Endodermal cell (in vitro differentiated cells): ENCODE measurements around the gene ELP2. TPM values are rescaled to one million over a fixed set of nuclear protein-coding genes. Genes with fewer than 3 reads are reported as not detected.

ENCODE experiments used
- DNase-seq: peaks from one replicate; pipeline ENCODE4 v3.0.0-alpha.2; 2017
- H3K27ac ChIP-seq: 2 replicates; pipeline ENCODE4 v1.5.1; 2013; ENCODE audit warnings: mild to moderate bottlenecking, low read depth, low read length, moderate library complexity
- H3K27me3 ChIP-seq: 2 replicates; pipeline ENCODE4 v1.6.1; 2013; ENCODE audit warnings: mild to moderate bottlenecking, low read length, moderate library complexity; ENCODE audit not compliant: insufficient read depth, control insufficient read depth, poor library complexity, severe bottlenecking
- H3K36me3 ChIP-seq: 2 replicates; pipeline ENCODE4 v1.7.0; 2013; ENCODE audit warnings: mild to moderate bottlenecking, low read length, moderate library complexity; ENCODE audit not compliant: control insufficient read depth, insufficient read depth
- H3K4me1 ChIP-seq: one replicate; pipeline ENCODE4 v1.7.0; 2013; ENCODE audit warnings: low read length; ENCODE audit not compliant: control insufficient read depth, insufficient read depth
- H3K4me3 ChIP-seq: 2 replicates; pipeline ENCODE4 v1.5.1; 2013; ENCODE audit warnings: mild to moderate bottlenecking, low read length, moderate library complexity
- H3K9ac ChIP-seq: 2 replicates; pipeline ENCODE4 v1.6.1; 2013; ENCODE audit warnings: mild to moderate bottlenecking, low read length, moderate library complexity; ENCODE audit not compliant: poor library complexity, severe bottlenecking; ENCODE audit errors: extremely low read depth
- H3K9me3 ChIP-seq: 2 replicates; pipeline ENCODE4 v1.6.1; 2013; ENCODE audit warnings: mild to moderate bottlenecking, low read length, moderate library complexity; ENCODE audit not compliant: control insufficient read depth
- H3K27ac Mint-ChIP-seq: 2 replicates; pipeline ENCODE4 v1.8.0; 2020; ENCODE audit warnings: mixed read lengths
- H3K27me3 Mint-ChIP-seq: 2 replicates; pipeline ENCODE4 v1.8.0; 2021; ENCODE audit warnings: mild to moderate bottlenecking, mixed read lengths; ENCODE audit not compliant: insufficient read depth
- H3K36me3 Mint-ChIP-seq: 2 replicates; pipeline ENCODE4 v1.8.0; 2020; ENCODE audit warnings: low read depth, mixed read lengths
- H3K4me1 Mint-ChIP-seq: 2 replicates; pipeline ENCODE4 v1.8.0; 2020; ENCODE audit warnings: mixed read lengths
- H3K4me3 Mint-ChIP-seq: 2 replicates; pipeline ENCODE4 v1.8.0; 2020; ENCODE audit warnings: mild to moderate bottlenecking, moderate library complexity, mixed read lengths
- H3K9me3 Mint-ChIP-seq: 2 replicates; pipeline ENCODE4 v1.8.0; 2020; ENCODE audit warnings: mild to moderate bottlenecking, mixed read lengths
- WGBS, 2 experiments: methylation state at CpG; one replicate each; pipeline versions ENCODE4 v1.1.5 to v1.1.7; 2013; ENCODE audit warnings: missing lambda C conversion rate in 2 of 2, mixed read lengths in 1 of 2; ENCODE audit not compliant: insufficient coverage in 1 of 2, insufficient read length in 1 of 2; 5-methylcytosine and 5-hydroxymethylcytosine counted together
- total RNA-seq, 2 donors: library from RNA; stranded (reverse); fragmentation: NEBNext Ultra II Directional in 1 of 2; extraction: Animal tissue kit (Norgen Biotek cat#: 25700) in 1 of 2; gene quantifications; 2 replicates in 1 of 2; 3 replicates in 1 of 2; pipeline ENCODE4 v1.2.1, GENCODE V29; 2021
- TF ChIP-seq, protein P1 (sequence below): fragments of 200-600 bp; sonication (generic); conservative IDR thresholded peaks from 2 replicates; pipeline ENCODE4 v1.5.0; 2021; ENCODE audit warnings: antibody characterized with exemption, mild to moderate bottlenecking

The ELP2 gene
- total RNA-seq, 2 donors from 2014 or later: 125 to 129 TPM

DNA sequence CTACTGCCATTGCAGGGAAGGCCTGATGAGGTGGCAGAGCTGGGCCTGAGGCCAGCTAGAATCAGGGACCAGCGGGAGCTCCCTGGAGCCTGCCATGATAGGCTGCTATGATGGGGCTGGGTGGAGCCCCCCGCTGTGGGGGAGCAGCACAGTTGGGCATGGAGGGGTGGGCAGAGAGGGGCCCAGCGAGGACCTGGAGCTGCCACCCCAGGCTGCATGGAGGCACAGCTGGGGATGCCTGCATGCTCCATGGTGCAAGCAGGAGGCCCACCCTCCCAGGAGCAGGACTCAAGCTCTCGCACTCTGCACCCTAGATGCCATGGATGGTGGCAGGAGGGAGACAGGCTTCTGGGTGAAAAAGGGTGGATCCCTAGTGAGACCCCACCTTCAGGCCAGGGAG, 44.5 kb upstream of the ELP2 start:
- Histone ChIP-seq H3K27ac (no peak overlapping the region), H3K27me3 (no peaks in the 10 kb centered on the region), H3K4me3 (no peak overlapping the region), H3K9ac (no peak overlapping the region), H3K9me3 (peaks cover 14% of the 10 kb centered on the region), H3K36me3 (no peaks in the 10 kb centered on the region), H3K4me1 (no peaks in the 10 kb centered on the region)
- Mint-ChIP-seq H3K9me3 (peaks cover 21% of the 10 kb centered on the region), H3K4me3 (no peak overlapping the region), H3K4me1 (no peaks in the 10 kb centered on the region), H3K36me3 (no peaks in the 10 kb centered on the region), H3K27ac (no peak overlapping the region), H3K27me3 (peaks cover 2% of the 10 kb centered on the region)
- DNase-seq: no peak
- 76% methylated on average over 4 of the region's 4 CpGs; no CpG with 5 or more reads in 1 of the 2 experiments for WGBS, 2 experiments
- TF ChIP-seq, protein P1, sequence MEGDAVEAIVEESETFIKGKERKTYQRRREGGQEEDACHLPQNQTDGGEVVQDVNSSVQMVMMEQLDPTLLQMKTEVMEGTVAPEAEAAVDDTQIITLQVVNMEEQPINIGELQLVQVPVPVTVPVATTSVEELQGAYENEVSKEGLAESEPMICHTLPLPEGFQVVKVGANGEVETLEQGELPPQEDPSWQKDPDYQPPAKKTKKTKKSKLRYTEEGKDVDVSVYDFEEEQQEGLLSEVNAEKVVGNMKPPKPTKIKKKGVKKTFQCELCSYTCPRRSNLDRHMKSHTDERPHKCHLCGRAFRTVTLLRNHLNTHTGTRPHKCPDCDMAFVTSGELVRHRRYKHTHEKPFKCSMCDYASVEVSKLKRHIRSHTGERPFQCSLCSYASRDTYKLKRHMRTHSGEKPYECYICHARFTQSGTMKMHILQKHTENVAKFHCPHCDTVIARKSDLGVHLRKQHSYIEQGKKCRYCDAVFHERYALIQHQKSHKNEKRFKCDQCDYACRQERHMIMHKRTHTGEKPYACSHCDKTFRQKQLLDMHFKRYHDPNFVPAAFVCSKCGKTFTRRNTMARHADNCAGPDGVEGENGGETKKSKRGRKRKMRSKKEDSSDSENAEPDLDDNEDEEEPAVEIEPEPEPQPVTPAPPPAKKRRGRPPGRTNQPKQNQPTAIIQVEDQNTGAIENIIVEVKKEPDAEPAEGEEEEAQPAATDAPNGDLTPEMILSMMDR: no peak

DNA sequence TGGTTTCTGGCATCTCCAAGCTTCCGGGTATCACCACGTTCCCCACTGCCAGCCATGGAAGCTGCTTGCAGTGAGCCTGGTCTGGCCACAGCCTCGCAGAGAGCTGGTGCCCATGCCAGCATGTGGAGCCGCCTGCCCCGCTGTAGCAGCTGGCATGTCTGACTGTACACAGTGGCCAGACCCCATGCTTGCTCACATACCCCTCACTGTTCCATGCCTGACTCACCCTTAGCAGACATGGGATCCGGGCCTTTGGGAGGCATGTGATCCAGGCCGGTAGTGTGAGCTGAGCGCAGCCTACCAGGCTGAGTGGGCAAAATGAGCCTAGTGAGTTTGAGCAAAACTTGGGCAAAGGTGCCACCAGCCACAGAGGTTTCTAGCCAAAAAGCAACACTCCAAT, 43.5 kb upstream of the ELP2 start:
- H3K4me1 ChIP-seq: no peaks in the 10 kb centered on the region
- H3K4me3 Mint-ChIP-seq: no peak overlapping the region
- H3K4me1 Mint-ChIP-seq: no peaks in the 10 kb centered on the region
- DNase-seq: no peak
- H3K9me3 Mint-ChIP-seq: peaks cover 12% of the 10 kb centered on the region
- 82 to 88% methylated on average over 3 to 8 of the region's 8 CpGs for WGBS, 2 experiments
- no peaks in the 10 kb centered on the region for H3K27me3 ChIP-seq
- no peak overlapping the region for H3K27ac Mint-ChIP-seq
- TF ChIP-seq, protein P1: no peak
- no peak overlapping the region for H3K4me3 ChIP-seq
- peaks cover 4% of the 10 kb centered on the region for H3K9me3 ChIP-seq
- H3K27ac ChIP-seq: no peak overlapping the region
- H3K36me3 Mint-ChIP-seq: no peaks in the 10 kb centered on the region
- no peak overlapping the region for H3K9ac ChIP-seq
- no peaks in the 10 kb centered on the region for H3K36me3 ChIP-seq
- peaks cover 1% of the 10 kb centered on the region for H3K27me3 Mint-ChIP-seq

DNA sequence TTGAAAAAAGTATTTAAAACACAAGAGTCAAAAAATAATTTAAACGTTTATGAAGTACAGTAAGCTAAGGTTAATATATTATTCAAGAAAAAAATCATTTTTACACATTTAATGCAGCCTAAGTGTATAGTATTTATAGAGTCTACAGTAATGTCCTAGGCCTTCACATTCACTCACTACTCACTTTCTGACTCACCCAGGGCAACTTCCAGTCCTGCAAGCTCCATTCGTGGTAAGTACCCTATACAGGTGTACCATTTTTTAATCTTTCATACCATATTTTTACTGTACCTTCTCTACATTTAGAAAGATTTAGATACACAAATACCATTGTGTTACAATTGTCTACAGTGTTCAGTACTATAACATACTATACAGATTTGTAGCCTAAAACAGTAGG, 41.4 kb upstream of the ELP2 start:
- Histone ChIP-seq H3K9ac (no peak overlapping the region), H3K4me1 (no peaks in the 10 kb centered on the region), H3K36me3 (no peaks in the 10 kb centered on the region), H3K27me3 (no peaks in the 10 kb centered on the region), H3K4me3 (no peak overlapping the region), H3K9me3 (no peaks in the 10 kb centered on the region), H3K27ac (no peak overlapping the region)
- Mint-ChIP-seq H3K27me3 (no peaks in the 10 kb centered on the region), H3K27ac (no peak overlapping the region), H3K4me3 (no peak overlapping the region), H3K9me3 (peaks cover 2% of the 10 kb centered on the region), H3K4me1 (no peaks in the 10 kb centered on the region), H3K36me3 (no peaks in the 10 kb centered on the region)
- TF ChIP-seq, protein P1: no peak
- WGBS, 2 experiments: 97 to 100% methylated on average over 1 of the region's 2 CpGs
- DNase-seq: no peak
